Chondrocyte (in vitro differentiated cells): ENCODE results near the gene PARD3B. TPM values are rescaled to one million over a fixed set of nuclear protein-coding genes. Genes with fewer than 3 reads are reported as not detected.

Experiments
- DNase-seq: peaks from one replicate; pipeline ENCODE4 v3.0.0; 2021; ENCODE audit warnings: mixed read lengths, low spot score
- H3K27ac Mint-ChIP-seq: one replicate; pipeline ENCODE4 v1.8.0; 2021; ENCODE audit warnings: mild to moderate bottlenecking, moderate library complexity, mixed read lengths; ENCODE audit not compliant: unreplicated experiment
- H3K27me3 Mint-ChIP-seq: 2 replicates; pipeline ENCODE4 v1.8.0; 2021; ENCODE audit warnings: low read depth, mixed read lengths
- H3K36me3 Mint-ChIP-seq: 2 replicates; pipeline ENCODE4 v1.8.0; 2021; ENCODE audit warnings: low read depth, mixed read lengths
- H3K4me1 Mint-ChIP-seq: 2 replicates; pipeline ENCODE4 v1.8.0; 2021; ENCODE audit warnings: low read depth, mild to moderate bottlenecking, mixed read lengths
- H3K4me3 Mint-ChIP-seq: one replicate; pipeline ENCODE4 v1.8.0; 2021; ENCODE audit warnings: mild to moderate bottlenecking, moderate library complexity, mixed read lengths; ENCODE audit not compliant: unreplicated experiment
- H3K9me3 Mint-ChIP-seq: 2 replicates; pipeline ENCODE4 v1.8.0; 2021; ENCODE audit warnings: low read depth, mixed read lengths
- total RNA-seq: library from RNA; stranded (reverse); gene quantifications from 3 replicates; pipeline ENCODE4 v1.2.1, GENCODE V29; 2021
- TF ChIP-seq, protein P1 (sequence below): fragments of 200-600 bp; sonication (generic); IDR thresholded peaks from 2 replicates; pipeline ENCODE4 v1.5.0; 2021; ENCODE audit warnings: antibody characterized with exemption, mild to moderate bottlenecking, moderate library complexity

PARD3B gene
- total RNA-seq, 1 donor from 2014 or later, result 24.9 TPM

DNA sequence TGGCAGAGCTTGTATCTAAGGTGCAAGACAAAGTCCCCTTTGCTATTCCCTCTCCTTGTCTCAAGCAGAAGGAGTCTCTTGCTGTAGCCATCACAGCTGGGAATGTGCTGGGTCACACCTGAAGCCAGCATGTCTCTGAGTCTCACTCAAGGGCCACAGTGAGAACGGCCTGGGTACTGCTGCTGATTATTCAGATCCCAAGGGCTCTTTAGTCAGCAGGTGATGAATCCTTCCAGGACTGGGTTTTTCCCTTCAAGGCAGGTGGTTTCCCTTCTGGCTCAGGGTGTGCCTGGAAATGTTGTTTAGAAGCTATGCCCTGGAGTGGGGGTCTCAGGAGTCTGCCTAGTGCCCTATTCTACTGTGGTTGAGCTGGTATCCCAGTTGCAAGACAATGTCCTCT lies 356.3 kb downstream of the PARD3B start:
- Mint-ChIP-seq H3K27me3 (no peaks in the 10 kb centered on the region), H3K4me3 (no peak overlapping the region)
- TF ChIP-seq, protein P1, sequence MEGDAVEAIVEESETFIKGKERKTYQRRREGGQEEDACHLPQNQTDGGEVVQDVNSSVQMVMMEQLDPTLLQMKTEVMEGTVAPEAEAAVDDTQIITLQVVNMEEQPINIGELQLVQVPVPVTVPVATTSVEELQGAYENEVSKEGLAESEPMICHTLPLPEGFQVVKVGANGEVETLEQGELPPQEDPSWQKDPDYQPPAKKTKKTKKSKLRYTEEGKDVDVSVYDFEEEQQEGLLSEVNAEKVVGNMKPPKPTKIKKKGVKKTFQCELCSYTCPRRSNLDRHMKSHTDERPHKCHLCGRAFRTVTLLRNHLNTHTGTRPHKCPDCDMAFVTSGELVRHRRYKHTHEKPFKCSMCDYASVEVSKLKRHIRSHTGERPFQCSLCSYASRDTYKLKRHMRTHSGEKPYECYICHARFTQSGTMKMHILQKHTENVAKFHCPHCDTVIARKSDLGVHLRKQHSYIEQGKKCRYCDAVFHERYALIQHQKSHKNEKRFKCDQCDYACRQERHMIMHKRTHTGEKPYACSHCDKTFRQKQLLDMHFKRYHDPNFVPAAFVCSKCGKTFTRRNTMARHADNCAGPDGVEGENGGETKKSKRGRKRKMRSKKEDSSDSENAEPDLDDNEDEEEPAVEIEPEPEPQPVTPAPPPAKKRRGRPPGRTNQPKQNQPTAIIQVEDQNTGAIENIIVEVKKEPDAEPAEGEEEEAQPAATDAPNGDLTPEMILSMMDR, result no peak

DNA sequence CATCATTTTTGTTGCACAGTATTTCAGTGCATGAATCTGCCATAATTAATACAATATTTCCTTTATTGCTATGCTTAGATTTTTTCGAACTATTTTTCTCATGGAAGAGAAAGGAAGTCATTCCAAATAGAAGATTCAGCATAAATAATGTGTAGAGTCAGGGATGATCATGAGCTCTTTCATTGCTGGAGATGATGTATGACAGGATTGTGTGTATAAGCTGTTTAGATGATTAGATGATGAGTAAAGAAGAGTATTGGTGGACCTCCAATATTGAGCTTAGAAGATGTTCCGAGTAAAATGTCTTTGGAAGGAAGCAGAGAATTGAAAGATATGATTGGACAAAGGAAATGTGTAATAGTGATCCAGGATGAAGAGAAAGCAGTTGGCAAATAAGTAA lies 364.5 kb downstream of the PARD3B start:
- Mint-ChIP-seq H3K9me3 (no peaks in the 10 kb centered on the region), H3K27me3 (no peaks in the 10 kb centered on the region), H3K4me1 (peaks cover 10% of the 10 kb centered on the region), H3K4me3 (no peak overlapping the region), H3K27ac (no peak overlapping the region), H3K36me3 (no peaks in the 10 kb centered on the region)
- TF ChIP-seq, protein P1, result no peak
- no peak for DNase-seq

More for the DNA sequence above, 356.3 kb downstream of the PARD3B start:
- Mint-ChIP-seq H3K27ac (no peak overlapping the region), H3K36me3 (peaks cover 13% of the 10 kb centered on the region), H3K9me3 (peaks cover 12% of the 10 kb centered on the region), H3K4me1 (peaks cover 12% of the 10 kb centered on the region)
- no peak for DNase-seq

DNA sequence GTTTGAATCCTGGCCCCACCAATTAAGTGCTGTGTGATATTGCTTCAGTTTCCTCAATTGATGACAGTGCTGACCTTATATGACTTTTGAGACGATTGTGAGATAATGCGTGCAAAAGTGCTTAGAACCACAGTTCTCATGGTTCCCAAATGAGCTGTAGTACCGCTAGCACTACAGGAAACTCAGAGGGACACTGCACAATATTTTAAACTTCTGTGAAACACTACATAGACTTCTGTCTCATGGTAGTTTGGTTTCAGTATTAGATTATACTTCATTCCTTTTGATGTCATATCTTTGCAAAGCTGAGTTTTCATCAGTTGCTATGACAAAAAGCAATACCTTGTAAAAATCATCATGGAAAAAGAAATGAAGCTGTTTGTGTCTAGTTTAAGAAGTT lies 368.0 kb downstream of the PARD3B start:
- Mint-ChIP-seq H3K36me3 (no peaks in the 10 kb centered on the region), H3K9me3 (no peaks in the 10 kb centered on the region), H3K4me1 (no peaks in the 10 kb centered on the region), H3K27me3 (no peaks in the 10 kb centered on the region), H3K4me3 (no peak overlapping the region), H3K27ac (no peak overlapping the region)
- DNase-seq, result no peak
- TF ChIP-seq, protein P1, result no peak

DNA sequence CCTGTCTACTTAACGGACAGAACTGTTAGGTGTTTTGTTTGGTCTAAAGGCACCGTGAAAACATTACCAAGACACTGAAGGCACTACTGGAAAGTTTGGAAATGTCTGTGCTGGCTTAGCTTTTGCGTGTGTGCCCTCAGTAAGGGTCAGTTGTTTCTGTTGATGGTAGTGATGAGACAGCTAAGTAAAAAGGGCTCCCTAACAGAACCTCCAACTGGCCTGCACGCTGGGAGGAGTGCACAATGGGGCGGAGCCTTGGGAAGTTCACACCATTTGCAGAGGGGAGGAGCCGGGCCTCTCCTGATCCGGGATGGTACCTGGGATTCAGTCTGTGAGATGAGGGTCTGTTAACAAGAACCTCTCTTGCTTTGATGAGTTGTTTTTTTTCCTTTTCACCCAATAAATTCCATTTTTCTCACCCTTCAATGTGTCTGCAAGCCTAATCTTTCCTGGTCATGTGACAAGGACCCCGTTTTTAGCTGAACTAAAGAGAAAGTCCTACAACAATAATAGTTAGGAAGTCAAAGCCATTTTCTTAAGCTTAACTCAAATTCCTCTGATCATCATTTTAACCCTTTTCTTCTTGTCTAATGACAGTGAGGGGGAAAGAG lies 368.7 kb downstream of the PARD3B start:
- TF ChIP-seq, protein P1, result no peak
- H3K27me3 Mint-ChIP-seq, result no peaks in the 10 kb centered on the region
- H3K36me3 Mint-ChIP-seq, result no peaks in the 10 kb centered on the region

DNA sequence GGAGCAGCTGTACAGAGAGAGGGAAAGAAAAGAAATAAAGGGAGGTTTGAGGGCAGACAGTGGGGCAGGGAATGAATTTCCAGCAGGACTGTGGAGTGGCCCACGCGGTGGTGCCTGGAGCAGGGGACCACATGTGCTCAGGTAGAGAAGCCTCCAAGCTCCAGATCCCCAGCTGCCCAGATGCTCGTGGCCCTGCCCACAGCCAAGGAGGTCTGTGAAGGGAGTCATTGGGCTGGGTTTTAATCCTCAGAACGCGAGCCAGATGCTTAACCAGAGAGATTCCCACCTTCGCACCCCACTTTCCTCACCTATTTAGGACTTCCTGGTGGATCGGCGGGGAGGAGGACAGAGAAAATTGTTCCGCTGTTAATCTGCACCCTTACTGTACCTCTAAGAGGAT lies 369.4 kb downstream of the PARD3B start:
- Mint-ChIP-seq H3K27ac (no peak overlapping the region), H3K4me1 (no peaks in the 10 kb centered on the region), H3K4me3 (no peak overlapping the region), H3K27me3 (no peaks in the 10 kb centered on the region), H3K36me3 (no peaks in the 10 kb centered on the region), H3K9me3 (no peaks in the 10 kb centered on the region)
- TF ChIP-seq, protein P1, result no peak
- peak; percentile 55 for DNase-seq

More for the DNA sequence above, 368.7 kb downstream of the PARD3B start:
- H3K27ac Mint-ChIP-seq, result no peak overlapping the region
- DNase-seq, result peak; percentile 48
- H3K4me1 Mint-ChIP-seq, result no peaks in the 10 kb centered on the region
- H3K4me3 Mint-ChIP-seq, result no peak overlapping the region
- no peaks in the 10 kb centered on the region for H3K9me3 Mint-ChIP-seq
